K562 (cell line): ENCODE measurements around the gene MMP24. TPM values are rescaled to one million over a fixed set of nuclear protein-coding genes. Genes with fewer than 3 reads are reported as not detected.
A peak's percentile ranks its signal among the peaks of the same experiment; 100 is the strongest.

Experiments
- ATF1 ChIP-seq, 2 experiments: fragments of 450-650 bp in 1 of 2; IDR thresholded peaks; 2 replicates each; pipeline ENCODE4 v1.6.1; 2016; ENCODE audit warnings: missing compliant biosample characterization in 1 of 2, missing genetic modification characterization in 1 of 2
- BACH1 ChIP-seq: fragments of 200-800 bp; sonication (Bioruptor generic); IDR thresholded peaks from 2 replicates; pipeline ENCODE4 v1.6.1; 2016; ENCODE audit warnings: missing genetic modification characterization, missing compliant biosample characterization
- CREB1 ChIP-seq, 2 experiments: sonication (generic) in 1 of 2; formaldehyde crosslinking in 1 of 2; IDR thresholded peaks; 2 replicates each; pipeline versions ENCODE4 v1.6.1 to v1.8.0; 2012 to 2022; ENCODE audit warnings: inconsistent platforms in 1 of 2, mild to moderate bottlenecking in 1 of 2, missing genetic modification reagents in 1 of 2, moderate library complexity in 1 of 2
- DEAF1 ChIP-seq: fragments of 450-650 bp; formaldehyde crosslinking; IDR thresholded peaks from 2 replicates; pipeline ENCODE4 v1.4.0; 2020; ENCODE audit warnings: mild to moderate bottlenecking, moderate library complexity
- ELF1 ChIP-seq: fragments of 200-800 bp; sonication (Bioruptor generic); IDR thresholded peaks from 2 replicates; pipeline ENCODE4 v1.6.1; 2016; ENCODE audit warnings: missing genetic modification characterization, missing compliant biosample characterization
- HDAC2 ChIP-seq: fragments of 450-650 bp; IDR thresholded peaks from 2 replicates; pipeline ENCODE4 v1.6.1; 2016; ENCODE audit warnings: mild to moderate bottlenecking
- JUND ChIP-seq, 2 experiments: IDR thresholded peaks; 2 replicates in 1 of 2; 3 replicates in 1 of 2; pipeline ENCODE4 v1.6.1; 2011; ENCODE audit warnings: borderline replicate concordance in 2 of 2, low read depth in 2 of 2, low read length in 2 of 2, improper control_type of control experiment in 1 of 2, missing biosample characterization in 1 of 2, missing genetic modification characterization in 1 of 2, missing genetic modification reagents in 1 of 2
- KDM1A ChIP-seq, 2 experiments: fragments of 450-650 bp; IDR thresholded peaks; 2 replicates each; pipeline ENCODE4 v1.6.1; 2016; ENCODE audit warnings: mild to moderate bottlenecking in 2 of 2
- KDM2B ChIP-seq: fragments of 250-450 bp; sonication (Bioruptor Pico); IDR thresholded peaks from 2 replicates; pipeline ENCODE4 v1.8.0; 2021; ENCODE audit warnings: mild to moderate bottlenecking, moderate library complexity
- MLLT1 ChIP-seq, 2 experiments: fragments of 450-650 bp; IDR thresholded peaks; 2 replicates each; pipeline ENCODE4 v1.6.1; 2016
- NFE2 ChIP-seq: IDR thresholded peaks from 2 replicates; pipeline ENCODE4 v1.6.1; 2014; ENCODE audit warnings: antibody characterized with exemption, low read depth
- POU5F1 ChIP-seq: fragments of 150-350 bp; IDR thresholded peaks from 2 replicates; pipeline ENCODE4 v1.6.1; 2014; ENCODE audit warnings: borderline replicate concordance, low read length, low read depth, mild to moderate bottlenecking; ENCODE audit not compliant: partially characterized antibody
- RNF219 ChIP-seq: fragments of 250-450 bp; sonication (Bioruptor Pico); IDR thresholded peaks from 2 replicates; pipeline ENCODE4 v1.5.0; 2022; ENCODE audit warnings: mild to moderate bottlenecking
- SMAD3 ChIP-seq: fragments of 450-650 bp; formaldehyde crosslinking; conservative IDR thresholded peaks from 2 replicates; pipeline ENCODE4 v1.4.0; 2020; ENCODE audit warnings: mild to moderate bottlenecking
- TCF7 ChIP-seq: sonication (generic); IDR thresholded peaks from 2 replicates; pipeline ENCODE4 v1.6.1; 2016; ENCODE audit warnings: antibody characterized with exemption, borderline replicate concordance
- ZC3H11A ChIP-seq: IDR thresholded peaks from 2 replicates; pipeline ENCODE4 v1.6.1; 2012; ENCODE audit warnings: low read depth, low read length, improper control_type of control experiment
- ZFX ChIP-seq: sonication (generic); formaldehyde crosslinking; IDR thresholded peaks from 2 replicates; pipeline ENCODE4 v1.8.0; 2022; ENCODE audit warnings: mild to moderate bottlenecking, missing genetic modification reagents, moderate library complexity
- polyA plus RNA-seq, 8 experiments: library from polyadenylated mRNA; depleted of rRNA in 4 of 8; stranded (reverse) in 5 of 8; unstranded in 3 of 8; fragments of >200 nt; fragmentation: Nextera tagmentation in 2 of 8; fragmentation: Illumina TruSeq in 1 of 8; extraction: Ambion mirVana in 2 of 8; extraction: Trizol in 1 of 8; gene quantifications; 2 replicates each; pipeline versions ENCODE4 v1.2.1 to v1.2.3, GENCODE V29; 2011 to 2014; ENCODE audit warnings: inconsistent platforms in 1 of 8, missing spikeins in 1 of 8
- total RNA-seq, 7 experiments: library from RNA; depleted of rRNA in 6 of 7; stranded (reverse); fragments of >200 nt in 6 of 7; fragmentation: Illumina TruSeq in 2 of 7; extraction: Trizol in 2 of 7; gene quantifications; 2 replicates each; pipeline versions ENCODE4 v1.2.1 to v1.2.3, GENCODE V29; 2011 to 2021; ENCODE audit warnings: low replicate concordance in 1 of 7
- TF ChIP-seq, protein P1 (sequence below): fragments of 450-650 bp; IDR thresholded peaks from 2 replicates; pipeline ENCODE4 v1.6.1; 2017; ENCODE audit warnings: antibody characterized with exemption
- TF ChIP-seq, protein P2 (sequence below): sonication (generic); formaldehyde crosslinking; IDR thresholded peaks from 2 replicates; pipeline ENCODE4 v1.8.0; 2022; ENCODE audit warnings: mild to moderate bottlenecking, missing genetic modification reagents, borderline replicate concordance

The MMP24 gene
- total and polyA plus RNA-seq, 9 of the 15 experiments (the other 6 are each of a cell fraction or from before 2014, with no cell fraction given): 0.03 to 0.07 (median 0.03) TPM; not detected in 6

DNA sequence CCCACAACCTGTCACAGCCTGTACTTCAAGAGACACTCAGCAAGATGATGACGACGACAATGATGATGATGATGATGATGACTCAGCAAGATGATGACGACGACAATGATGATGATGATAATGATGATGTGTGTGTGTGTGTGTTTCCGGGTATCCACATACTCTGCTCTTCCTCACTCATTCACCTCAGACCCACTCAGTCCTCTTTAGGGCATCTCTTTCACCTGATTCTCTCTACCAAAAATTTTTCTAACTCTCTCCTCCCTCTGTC lies 59.3 kb downstream of the MMP24 start (continued):
- no peak for TF ChIP-seq DEAF1 (CRISPR knock-in tag)
- TF ChIP-seq ZFX (CRISPR knock-in tag): no peak
- TF ChIP-seq RNF219 (CRISPR knock-in tag): no peak
- peak; percentile 43; the same call in 1 of the 2 replicates for TF ChIP-seq HDAC2
- TF ChIP-seq NFE2: peak; percentile 97
- no peak for TF ChIP-seq POU5F1
- TF ChIP-seq MLLT1 (IDR thresholded peaks at IDR 0.05): peak in 1 of 2 experiments; percentile 31; a peak in 1 of 4 replicates
- peak; percentile 74 for TF ChIP-seq ELF1 (tag)
- TF ChIP-seq ATF1 (CRISPR knock-in tag; IDR thresholded peaks at IDR 0.05): peak; percentile 40; the same call in 1 of the 2 replicates
- peak; percentile 97 for TF ChIP-seq ATF1 (tag; IDR thresholded peaks at IDR 0.05)
- peak; percentile 90 for TF ChIP-seq JUND (IDR thresholded peaks at IDR 0.05; ENCODE audit: borderline replicate concordance, low read depth, low read length)
- TF ChIP-seq JUND (tag; IDR thresholded peaks at IDR 0.05; ENCODE audit: borderline replicate concordance, low read depth, low read length): peak; percentile 91
- TF ChIP-seq, protein P1, sequence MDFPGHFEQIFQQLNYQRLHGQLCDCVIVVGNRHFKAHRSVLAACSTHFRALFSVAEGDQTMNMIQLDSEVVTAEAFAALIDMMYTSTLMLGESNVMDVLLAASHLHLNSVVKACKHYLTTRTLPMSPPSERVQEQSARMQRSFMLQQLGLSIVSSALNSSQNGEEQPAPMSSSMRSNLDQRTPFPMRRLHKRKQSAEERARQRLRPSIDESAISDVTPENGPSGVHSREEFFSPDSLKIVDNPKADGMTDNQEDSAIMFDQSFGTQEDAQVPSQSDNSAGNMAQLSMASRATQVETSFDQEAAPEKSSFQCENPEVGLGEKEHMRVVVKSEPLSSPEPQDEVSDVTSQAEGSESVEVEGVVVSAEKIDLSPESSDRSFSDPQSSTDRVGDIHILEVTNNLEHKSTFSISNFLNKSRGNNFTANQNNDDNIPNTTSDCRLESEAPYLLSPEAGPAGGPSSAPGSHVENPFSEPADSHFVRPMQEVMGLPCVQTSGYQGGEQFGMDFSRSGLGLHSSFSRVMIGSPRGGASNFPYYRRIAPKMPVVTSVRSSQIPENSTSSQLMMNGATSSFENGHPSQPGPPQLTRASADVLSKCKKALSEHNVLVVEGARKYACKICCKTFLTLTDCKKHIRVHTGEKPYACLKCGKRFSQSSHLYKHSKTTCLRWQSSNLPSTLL: no peak
- TF ChIP-seq BACH1 (tag): peak; percentile 84; the same call in 1 of the 2 replicates
- TF ChIP-seq CREB1 (IDR thresholded peaks at IDR 0.05): peak; percentile 96
- peak; percentile 90 for TF ChIP-seq CREB1 (CRISPR knock-in tag; IDR thresholded peaks at IDR 0.05)
- TF ChIP-seq TCF7: no peak
- no peak for TF ChIP-seq ZC3H11A
- peak; percentile 59 to 75; a peak in 2 of 4 replicates for TF ChIP-seq KDM1A (IDR thresholded peaks at IDR 0.05)
- TF ChIP-seq SMAD3 (CRISPR knock-in tag): no peak
- TF ChIP-seq, protein P2, sequence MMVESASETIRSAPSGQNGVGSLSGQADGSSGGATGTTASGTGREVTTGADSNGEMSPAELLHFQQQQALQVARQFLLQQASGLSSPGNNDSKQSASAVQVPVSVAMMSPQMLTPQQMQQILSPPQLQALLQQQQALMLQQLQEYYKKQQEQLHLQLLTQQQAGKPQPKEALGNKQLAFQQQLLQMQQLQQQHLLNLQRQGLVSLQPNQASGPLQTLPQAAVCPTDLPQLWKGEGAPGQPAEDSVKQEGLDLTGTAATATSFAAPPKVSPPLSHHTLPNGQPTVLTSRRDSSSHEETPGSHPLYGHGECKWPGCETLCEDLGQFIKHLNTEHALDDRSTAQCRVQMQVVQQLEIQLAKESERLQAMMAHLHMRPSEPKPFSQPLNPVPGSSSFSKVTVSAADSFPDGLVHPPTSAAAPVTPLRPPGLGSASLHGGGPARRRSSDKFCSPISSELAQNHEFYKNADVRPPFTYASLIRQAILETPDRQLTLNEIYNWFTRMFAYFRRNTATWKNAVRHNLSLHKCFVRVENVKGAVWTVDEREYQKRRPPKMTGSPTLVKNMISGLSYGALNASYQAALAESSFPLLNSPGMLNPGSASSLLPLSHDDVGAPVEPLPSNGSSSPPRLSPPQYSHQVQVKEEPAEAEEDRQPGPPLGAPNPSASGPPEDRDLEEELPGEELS (CRISPR knock-in tag): no peak
- TF ChIP-seq KDM2B (CRISPR knock-in tag): no peak
